Skeletal muscle cell (primary cell): ENCODE measurements around the gene ALG1L2.
"Not testable (repeated sequence)": the region's sequence is repeated elsewhere in the genome, so short reads cannot be mapped to it uniquely, and the experiment has no call there.

ENCODE experiments used
- DNase-seq: peaks from one replicate; pipeline ENCODE4 v3.0.0-alpha.2; 2010; ENCODE audit warnings: low read depth
- H3K4me3 ChIP-seq: 2 replicates; pipeline ENCODE4 v1.5.1; 2011; ENCODE audit warnings: low read depth, mild to moderate bottlenecking, control low read depth, low read length, moderate library complexity

Gene ALG1L2

GRCh38 chr3:130090681-130091080 lies 9.1 kb downstream of the ALG1L2 start:
- H3K4me3 ChIP-seq, DNase-seq: not testable (repeated sequence)

- no peak overlapping the region for H3K4me3 ChIP-seq
- DNase-seq, result no peak
Observed at GRCh38 chr3:130091958-130092357, 10.3 kb downstream of the ALG1L2 start.

DNA sequence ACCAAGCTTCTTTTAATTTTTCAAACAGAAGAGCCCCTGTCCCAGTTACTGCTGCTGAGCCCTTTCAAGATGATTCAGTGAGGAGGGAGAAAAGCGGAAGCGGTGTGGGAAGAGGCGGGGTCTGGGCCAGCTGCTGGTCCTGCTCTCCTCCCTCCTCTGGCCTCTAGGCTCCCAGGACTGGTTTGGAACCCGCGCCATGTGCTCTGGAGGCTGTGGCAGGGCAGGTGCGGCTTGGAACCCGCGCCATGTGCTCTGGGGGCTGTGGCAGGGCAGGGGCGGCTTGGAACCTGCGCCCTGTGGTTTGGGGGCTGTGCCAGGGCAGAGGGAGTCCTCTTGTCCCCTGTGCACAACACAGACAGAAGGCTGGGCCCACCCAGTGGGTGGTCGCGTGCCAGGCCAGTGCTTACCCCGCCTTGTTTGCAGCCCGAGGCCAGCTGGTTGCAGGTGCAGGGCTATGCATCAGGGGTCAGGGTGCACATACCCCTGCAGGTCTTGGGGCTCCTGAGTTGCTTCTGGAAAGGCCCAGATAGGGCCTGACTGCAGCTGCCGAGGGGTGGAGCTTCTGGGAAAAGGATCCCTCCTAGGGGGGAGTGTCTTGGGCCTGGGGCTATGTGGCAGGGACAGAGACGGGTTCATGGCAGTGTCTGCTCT lies 12.2 kb downstream of the ALG1L2 start:
- H3K4me3 ChIP-seq, result no peak overlapping the region
- DNase-seq, result no peak

DNA sequence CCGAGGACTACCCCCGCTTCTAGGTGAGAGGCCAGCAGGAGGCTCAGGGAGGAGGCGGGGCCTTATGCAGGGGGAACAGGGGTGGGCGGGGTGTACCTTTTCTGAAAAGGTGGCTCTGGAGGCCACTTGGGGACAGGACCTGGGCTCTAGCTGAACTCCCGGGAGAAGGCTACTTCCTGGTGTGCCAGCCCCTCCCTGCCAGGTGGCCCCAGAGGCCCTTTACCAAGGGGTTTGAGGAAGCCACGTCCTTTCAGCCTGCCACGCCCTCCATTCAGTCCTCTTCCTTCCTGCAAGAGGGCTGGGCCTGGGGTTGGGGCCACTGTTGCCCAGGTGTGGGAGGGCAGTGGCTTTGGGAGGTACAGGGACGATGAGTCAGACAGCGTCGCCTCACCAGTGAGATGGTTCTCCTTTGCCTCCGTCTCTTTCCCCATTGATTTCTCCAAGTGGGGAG lies 12.9 kb downstream of the ALG1L2 start:
- not testable (repeated sequence) for DNase-seq, H3K4me3 ChIP-seq

DNA sequence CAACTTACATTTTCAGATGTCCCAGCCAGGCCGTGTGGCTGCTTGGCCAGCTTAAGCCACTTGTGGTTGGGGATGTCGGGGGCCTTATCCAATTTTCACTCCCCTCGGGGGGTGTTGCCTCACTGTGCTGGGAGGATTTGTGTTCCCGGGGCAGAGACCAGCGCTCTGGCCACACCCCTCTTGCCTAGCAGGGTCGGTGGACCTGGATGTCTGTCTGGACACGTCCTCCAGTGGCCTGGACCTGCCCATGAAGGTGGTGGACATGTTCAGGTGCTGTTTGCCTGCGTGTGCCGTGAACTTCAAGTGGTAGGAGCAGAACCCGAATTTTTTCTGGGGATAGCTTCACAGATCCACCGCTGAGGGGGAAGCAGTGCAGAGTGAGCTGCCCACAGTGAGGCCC lies 14.2 kb downstream of the ALG1L2 start:
- not testable (repeated sequence) for H3K4me3 ChIP-seq, DNase-seq

GRCh38 chr3:130097096-130097495 lies 15.5 kb downstream of the ALG1L2 start:
- not testable (repeated sequence) for DNase-seq, H3K4me3 ChIP-seq

DNA sequence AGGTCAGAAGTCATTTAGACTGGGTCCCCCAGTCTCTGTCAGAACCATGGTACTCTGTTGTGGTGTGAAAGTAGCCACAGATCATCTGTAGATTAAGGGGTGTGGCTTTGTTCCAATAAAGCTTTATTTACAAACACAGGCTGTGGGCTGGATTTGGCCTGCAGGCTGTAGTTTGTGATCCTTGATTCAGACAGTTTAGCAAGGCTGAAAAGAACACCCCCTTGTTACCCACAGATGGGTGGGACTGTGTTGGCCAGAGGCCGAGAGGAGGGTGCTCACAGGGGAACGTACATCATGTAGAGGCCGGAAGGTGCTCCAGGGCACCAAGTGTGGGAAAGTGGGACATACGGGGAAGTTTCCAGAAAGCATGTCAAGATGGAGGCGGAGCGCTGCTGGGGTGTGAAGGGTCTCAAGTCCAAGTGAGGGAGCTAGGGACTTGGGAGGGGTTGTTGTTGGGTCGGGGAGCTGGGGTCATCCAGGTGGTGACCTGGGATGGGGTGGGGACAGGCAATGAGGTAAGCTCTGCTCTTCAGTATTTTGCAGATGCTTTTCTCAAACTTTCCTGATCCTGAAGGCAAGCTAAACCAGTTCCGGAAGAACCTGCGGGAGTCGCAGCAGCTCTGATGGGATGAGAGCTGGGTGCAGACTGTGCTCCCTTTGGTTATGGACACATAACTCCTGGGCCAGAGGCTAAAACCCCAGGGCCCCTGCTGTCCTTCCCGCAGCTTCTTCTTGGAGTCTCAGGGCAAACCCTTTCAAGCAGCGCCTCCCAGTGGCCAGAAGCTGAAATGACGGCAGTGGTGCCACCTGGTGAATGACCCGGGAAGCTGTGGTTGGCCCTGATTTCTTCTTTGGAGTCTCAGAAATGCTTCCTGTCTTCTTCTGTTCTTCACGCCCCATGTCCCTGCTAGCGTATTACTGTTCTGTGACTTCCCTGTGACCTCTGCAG lies 16.3 kb downstream of the ALG1L2 start:
- not testable (repeated sequence) for DNase-seq, H3K4me3 ChIP-seq

DNA sequence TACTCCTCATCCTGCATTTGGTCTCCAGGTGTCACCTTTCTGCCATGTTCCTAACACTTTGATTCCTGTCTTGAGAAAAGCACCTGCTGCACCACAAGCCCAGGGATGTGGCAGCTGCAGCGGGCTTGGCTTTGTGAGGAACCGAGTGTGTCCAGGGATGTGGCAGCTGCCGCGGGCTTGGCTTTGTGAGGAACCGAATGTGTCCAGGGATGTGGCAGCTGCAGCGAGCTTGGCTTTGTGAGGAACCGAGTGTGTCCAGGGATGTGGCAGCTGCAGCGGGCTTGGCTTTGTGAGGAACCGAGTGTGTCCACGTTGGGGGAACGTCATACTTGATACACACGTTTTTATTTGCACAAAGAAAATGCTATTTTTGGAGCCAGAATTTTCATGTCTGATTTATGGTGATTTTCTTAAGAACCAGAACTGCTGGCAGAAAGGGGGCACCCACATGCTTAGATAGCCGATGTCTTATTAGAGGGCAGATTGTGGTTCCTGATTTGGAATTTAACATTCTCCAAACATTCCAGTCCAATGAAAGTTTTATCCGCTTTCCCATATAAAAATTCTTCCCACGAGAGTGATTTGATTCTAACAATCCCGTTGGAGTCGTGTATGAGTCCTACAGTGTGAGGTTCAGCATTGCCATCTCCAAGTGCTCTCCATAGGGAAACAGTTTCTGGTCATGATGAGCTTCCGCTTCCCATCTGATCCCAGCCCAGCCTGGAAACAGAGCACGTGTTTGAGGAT lies 17.2 kb downstream of the ALG1L2 start:
- not testable (repeated sequence) for DNase-seq, H3K4me3 ChIP-seq

- not testable (repeated sequence) for H3K4me3 ChIP-seq, DNase-seq
Observed at GRCh38 chr3:130102545-130102944, 20.9 kb downstream of the ALG1L2 start.

- H3K4me3 ChIP-seq, DNase-seq: not testable (repeated sequence)
Observed at GRCh38 chr3:130104191-130104590, 22.6 kb downstream of the ALG1L2 start.

- not testable (repeated sequence) for H3K4me3 ChIP-seq, DNase-seq
Observed at GRCh38 chr3:130107333-130107995, 25.8 kb downstream of the ALG1L2 start.

- not testable (repeated sequence) for H3K4me3 ChIP-seq, DNase-seq
Observed at GRCh38 chr3:130108836-130109585, 27.4 kb downstream of the ALG1L2 start.

GRCh38 chr3:130110386-130111169 lies 28.9 kb downstream of the ALG1L2 start:
- peak; percentile 72 for DNase-seq
- peak overlapping the region; percentile 74 for H3K4me3 ChIP-seq

DNA sequence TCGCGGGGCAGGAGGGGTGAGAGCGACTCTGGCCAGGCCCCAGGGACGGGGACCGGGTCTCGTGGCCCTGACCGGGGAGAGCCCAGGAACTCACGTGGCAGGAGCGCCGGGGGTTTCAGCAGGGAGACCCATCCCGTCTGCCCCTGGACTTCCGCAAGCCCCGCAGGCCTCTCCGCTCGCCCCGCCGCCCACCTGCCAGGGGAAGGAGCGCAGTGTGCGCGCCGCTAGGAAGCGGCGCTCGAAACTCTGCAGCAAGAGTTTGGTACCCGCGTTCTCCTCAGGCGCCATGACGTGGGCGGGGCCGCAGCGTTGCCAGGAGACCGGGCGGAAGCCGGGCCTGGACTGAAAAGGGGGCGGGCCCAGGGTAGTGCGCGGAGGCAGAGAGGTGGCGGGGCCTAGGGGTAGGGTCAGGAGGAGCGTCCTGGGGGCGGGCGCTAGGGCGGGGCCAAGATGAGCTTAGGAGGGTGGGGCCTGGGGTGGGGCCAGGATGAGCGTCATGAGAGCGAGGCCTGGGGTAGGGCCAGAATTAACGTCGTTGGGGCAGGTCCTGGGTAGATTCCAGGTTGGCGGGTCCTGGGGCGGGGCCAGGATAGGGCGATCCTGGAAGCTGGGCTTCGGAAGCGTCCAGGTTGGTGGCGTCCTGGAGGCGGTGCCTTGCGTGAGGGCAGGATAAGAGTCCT lies 29.7 kb downstream of the ALG1L2 start:
- peak overlapping the region; percentile 74 for H3K4me3 ChIP-seq
- DNase-seq, result peak; percentile 96

DNA sequence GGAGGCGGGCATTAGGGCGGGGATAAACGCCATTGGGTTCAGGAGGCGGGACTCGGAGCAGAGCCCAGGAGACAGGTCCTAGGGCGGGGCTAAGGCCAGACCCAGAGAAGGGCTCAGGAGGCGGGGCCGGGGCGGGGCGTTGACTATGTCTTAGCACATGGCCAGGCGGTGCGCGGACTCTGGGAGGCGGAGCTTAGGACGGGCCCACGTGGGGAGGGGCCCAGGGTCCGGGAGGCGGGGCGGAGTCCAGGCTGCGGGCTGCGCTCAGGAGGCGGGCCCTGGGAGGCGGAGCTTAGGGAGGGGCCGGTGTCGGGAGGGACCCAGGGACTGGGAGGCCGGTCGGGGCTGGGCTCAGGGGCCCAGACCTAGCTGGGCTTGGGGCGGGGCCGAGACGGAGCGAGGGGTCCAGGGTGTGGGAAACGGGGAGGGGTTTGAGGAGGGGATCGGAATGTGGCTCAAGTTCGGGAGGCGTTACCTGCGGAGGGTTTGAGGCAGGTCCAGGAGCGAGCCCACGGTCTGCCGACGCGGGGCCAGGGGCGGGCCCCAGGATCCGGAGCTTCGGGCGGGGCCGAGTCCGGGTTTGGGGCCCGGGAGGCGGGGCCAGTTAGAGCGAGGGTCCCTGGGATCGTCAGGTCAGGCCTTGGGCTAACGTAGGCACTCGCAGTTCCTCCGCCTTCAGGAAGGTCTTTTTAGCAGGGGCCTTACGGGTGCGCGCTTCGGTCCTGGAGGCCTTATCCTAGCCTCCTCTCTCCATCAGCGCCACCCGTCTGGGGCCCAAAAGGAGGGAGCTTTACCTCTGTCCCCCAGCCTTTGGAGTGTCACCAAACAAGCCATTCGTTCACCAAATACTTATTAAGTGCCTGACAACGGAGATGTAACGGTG lies 30.5 kb downstream of the ALG1L2 start:
- peak; percentile 84 for DNase-seq
- H3K4me3 ChIP-seq, result peak overlapping the region; percentile 74

DNA sequence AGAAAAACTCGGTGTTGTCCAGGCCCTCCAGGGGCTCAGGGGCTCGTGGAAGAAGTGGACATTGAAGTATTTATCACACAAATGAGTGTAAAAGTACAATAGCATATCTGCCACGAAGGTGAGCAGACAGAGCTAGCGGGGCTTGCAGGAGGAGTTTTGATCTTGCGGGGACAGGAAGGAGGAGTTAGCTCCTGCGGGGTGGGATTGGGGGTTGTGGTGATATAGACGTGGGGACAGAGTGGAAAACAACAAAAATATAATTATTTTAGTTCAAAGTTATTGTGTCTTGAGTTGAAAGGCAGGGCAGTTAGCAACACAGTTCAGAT lies 31.1 kb downstream of the ALG1L2 start:
- peak overlapping the region; percentile 54 for H3K4me3 ChIP-seq
- not testable (repeated sequence) for DNase-seq
